ENCODE measurements around the gene XYLT2. TPM values are rescaled to one million over a fixed set of nuclear protein-coding genes. Genes with fewer than 3 reads are reported as not detected.
"Not testable (repeated sequence)": the region's sequence is repeated elsewhere in the genome, so short reads cannot be mapped to it uniquely, and the experiment has no call there.

XYLT2 gene
- total RNA-seq, 1 donor: 60.5 TPM

GRCh38 chr17:50397919-50398285 lies 52.0 kb downstream of the XYLT2 start:
- DNase-seq (ENCODE audit: low read depth): no peak
- H3K4me3 ChIP-seq (ENCODE audit: low read depth, low read length): no peak overlapping the region

DNA sequence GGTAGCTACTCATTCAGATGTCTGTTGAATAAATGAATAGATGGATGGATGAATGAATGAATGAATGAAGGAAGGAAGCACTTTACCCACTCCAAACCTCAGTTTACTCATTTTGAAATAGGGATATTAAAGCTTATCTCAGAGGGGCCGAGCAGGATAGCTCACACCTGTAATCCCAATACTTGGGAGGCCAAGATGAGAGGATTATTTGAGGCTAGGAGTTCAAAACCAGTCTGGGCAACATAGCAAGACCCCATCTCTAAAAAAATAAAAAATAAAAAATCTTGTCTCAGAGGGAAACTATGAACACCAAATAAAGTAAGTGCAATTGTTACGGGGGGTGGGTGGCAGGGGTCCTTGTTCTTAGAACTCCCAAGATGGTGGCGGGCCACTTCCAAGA lies 52.7 kb downstream of the XYLT2 start:
- not testable (repeated sequence) for H3K4me3 ChIP-seq (ENCODE audit: low read depth, low read length); DNase-seq (ENCODE audit: low read depth)

More at GRCh38 chr17:50397919-50398285, 52.0 kb downstream of the XYLT2 start:
- TF ChIP-seq, protein P1, sequence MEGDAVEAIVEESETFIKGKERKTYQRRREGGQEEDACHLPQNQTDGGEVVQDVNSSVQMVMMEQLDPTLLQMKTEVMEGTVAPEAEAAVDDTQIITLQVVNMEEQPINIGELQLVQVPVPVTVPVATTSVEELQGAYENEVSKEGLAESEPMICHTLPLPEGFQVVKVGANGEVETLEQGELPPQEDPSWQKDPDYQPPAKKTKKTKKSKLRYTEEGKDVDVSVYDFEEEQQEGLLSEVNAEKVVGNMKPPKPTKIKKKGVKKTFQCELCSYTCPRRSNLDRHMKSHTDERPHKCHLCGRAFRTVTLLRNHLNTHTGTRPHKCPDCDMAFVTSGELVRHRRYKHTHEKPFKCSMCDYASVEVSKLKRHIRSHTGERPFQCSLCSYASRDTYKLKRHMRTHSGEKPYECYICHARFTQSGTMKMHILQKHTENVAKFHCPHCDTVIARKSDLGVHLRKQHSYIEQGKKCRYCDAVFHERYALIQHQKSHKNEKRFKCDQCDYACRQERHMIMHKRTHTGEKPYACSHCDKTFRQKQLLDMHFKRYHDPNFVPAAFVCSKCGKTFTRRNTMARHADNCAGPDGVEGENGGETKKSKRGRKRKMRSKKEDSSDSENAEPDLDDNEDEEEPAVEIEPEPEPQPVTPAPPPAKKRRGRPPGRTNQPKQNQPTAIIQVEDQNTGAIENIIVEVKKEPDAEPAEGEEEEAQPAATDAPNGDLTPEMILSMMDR (IDR thresholded peaks at IDR 0.05; ENCODE audit: insufficient read depth, low read depth, low read length): no peak

DNA sequence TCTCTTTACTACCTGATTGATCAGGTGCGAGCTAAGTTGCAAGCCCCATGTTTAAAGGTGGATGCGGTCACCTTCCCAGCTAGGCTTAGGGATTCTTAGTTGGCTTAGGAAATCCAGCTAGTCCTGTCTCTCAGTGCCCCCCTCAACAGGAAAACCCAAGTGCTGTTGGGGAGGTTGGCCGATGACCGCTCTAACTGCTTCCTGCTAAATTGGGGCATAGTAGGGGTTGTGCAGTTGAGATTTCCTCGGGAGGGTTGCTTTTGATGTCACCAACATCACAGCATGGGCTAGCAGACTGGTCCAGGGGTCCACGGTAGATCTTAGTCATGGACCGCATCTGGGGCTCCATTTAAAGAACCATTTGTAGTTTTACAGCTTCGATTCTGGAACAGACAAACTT lies 53.7 kb downstream of the XYLT2 start:
- H3K4me3 ChIP-seq (ENCODE audit: low read depth, low read length); DNase-seq (ENCODE audit: low read depth): not testable (repeated sequence)

DNA sequence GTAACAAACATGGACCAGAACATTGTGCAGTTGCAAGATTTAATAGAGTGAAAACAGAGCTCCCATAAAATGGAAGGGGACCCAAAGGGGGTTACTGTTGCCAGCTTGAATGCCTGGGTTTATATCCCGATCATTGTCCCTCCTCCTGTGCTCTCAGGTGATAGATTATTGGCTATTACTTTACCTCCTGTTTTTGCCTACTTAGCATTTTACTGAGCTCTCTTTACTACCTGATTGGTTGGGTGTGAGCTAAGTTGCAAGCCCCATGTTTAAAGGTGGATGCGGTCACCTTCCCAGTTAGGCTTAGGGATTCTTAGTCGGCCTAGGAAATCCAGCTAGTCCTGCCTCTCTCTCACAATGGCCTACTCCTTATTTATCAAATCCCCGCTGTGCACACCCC lies 59.4 kb downstream of the XYLT2 start:
- not testable (repeated sequence) for DNase-seq (ENCODE audit: low read depth); H3K4me3 ChIP-seq (ENCODE audit: low read depth, low read length)

DNA sequence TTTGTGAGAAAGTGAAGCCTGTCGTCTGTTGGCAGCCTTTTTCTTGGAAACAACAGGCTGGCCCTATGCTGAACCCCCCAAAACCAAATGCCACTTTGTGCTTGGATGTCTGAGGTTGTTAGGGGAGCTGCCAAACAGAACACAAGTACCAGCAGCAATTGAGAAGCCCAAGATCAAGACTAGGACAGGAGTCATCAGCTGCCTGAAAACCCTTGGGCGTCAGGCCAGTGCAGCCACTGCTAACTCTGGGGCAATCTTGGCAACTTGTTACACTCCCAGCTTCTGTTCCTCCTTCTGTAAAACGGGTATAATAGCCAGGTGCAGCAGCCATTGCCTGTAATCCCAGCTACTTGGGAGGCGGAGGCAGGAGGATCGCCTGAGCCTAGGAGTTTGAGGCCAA lies 60.7 kb downstream of the XYLT2 start:
- TF ChIP-seq, protein P1 (IDR thresholded peaks at IDR 0.05; ENCODE audit: insufficient read depth, low read depth, low read length): no peak
- DNase-seq (ENCODE audit: low read depth): no peak
- H3K4me3 ChIP-seq (ENCODE audit: low read depth, low read length): no peak overlapping the region

GRCh38 chr17:50407921-50408320 lies 62.0 kb downstream of the XYLT2 start:
- TF ChIP-seq, protein P1 (IDR thresholded peaks at IDR 0.05; ENCODE audit: insufficient read depth, low read depth, low read length): no peak
- no peak overlapping the region for H3K4me3 ChIP-seq (ENCODE audit: low read depth, low read length)
- DNase-seq (ENCODE audit: low read depth): no peak

Small RNA genes lying within 50 kb of the gene (small RNA-seq; reads per million reads assigned to genes)
- gene RF00019: not detected

Other genes with a start within 250 kb of the XYLT2 start
- 4.7 and 5.8 TPM in 2 replicates for gene SAMD14, start 216.0 kb upstream of the XYLT2 start, total RNA-seq
- gene PPP1R9B, start 195.4 kb upstream of the XYLT2 start, total RNA-seq: 38.7 and 47.1 TPM in 2 replicates
- gene SGCA, start 180.1 kb upstream of the XYLT2 start, total RNA-seq: 0.32 TPM in 1 of 2 replicates, not detected in the other
- gene COL1A1, start 144.5 kb upstream of the XYLT2 start, total RNA-seq: 2,749 and 5,894 TPM in 2 replicates
- gene TMEM92, start 71.7 kb upstream of the XYLT2 start, total RNA-seq: under 0.01 TPM in 1 of 2 replicates, not detected in the other
- gene MRPL27, start 27.1 kb downstream of the XYLT2 start, total RNA-seq: 55.7 and 63.0 TPM in 2 replicates
- gene EME1, start 27.1 kb downstream of the XYLT2 start, total RNA-seq: 4.5 and 4.7 TPM in 2 replicates
- gene LRRC59, start 51.4 kb downstream of the XYLT2 start, total RNA-seq: 181 and 191 TPM in 2 replicates
- 18.1 and 20.3 TPM in 2 replicates for gene ACSF2, start 80.1 kb downstream of the XYLT2 start, total RNA-seq
- not detected in 2 replicates for gene CHAD, start 122.8 kb downstream of the XYLT2 start, total RNA-seq
- 16.8 and 25.4 TPM in 2 replicates for gene RSAD1, start 132.7 kb downstream of the XYLT2 start, total RNA-seq
- gene MYCBPAP, start 162.3 kb downstream of the XYLT2 start, total RNA-seq: 0.64 and 0.86 TPM in 2 replicates
- under 0.01 TPM in 1 of 2 replicates, not detected in the other for gene EPN3, start 186.6 kb downstream of the XYLT2 start, total RNA-seq
- gene SPATA20, start 201.0 kb downstream of the XYLT2 start, total RNA-seq: 102 and 109 TPM in 2 replicates
- under 0.01 and 0.43 TPM in 2 replicates for gene CACNA1G, start 214.6 kb downstream of the XYLT2 start, total RNA-seq